Keratinocyte (primary cell): Measurements from ENCODE around the gene NCBP3. TPM values are rescaled to one million over a fixed set of nuclear protein-coding genes. Genes with fewer than 3 reads are reported as not detected.

Source experiments
- DNase-seq: peaks from one replicate; pipeline ENCODE4 v3.0.0-alpha.2; 2011; ENCODE audit warnings: low read depth, missing footprints, low spot score
- FAIRE-seq: peaks from 2 replicates; lab custom pipeline; 2011; peaks lifted over from hg19 to GRCh38; lab: Jason Lieb, UNC
- H2AFZ ChIP-seq: 2 replicates; pipeline ENCODE4 v1.6.0; 2012; ENCODE audit warnings: low read length, control low read depth, inconsistent platforms; ENCODE audit not compliant: control insufficient read depth
- H3K27ac ChIP-seq: 2 replicates; pipeline ENCODE4 v1.5.1; 2011; ENCODE audit warnings: low read length; ENCODE audit not compliant: control insufficient read depth, insufficient read depth
- H3K27me3 ChIP-seq: 3 replicates; pipeline ENCODE4 v1.6.0; 2011; ENCODE audit warnings: low read length; ENCODE audit not compliant: control insufficient read depth, insufficient read depth; ENCODE audit errors: extremely low read depth
- H3K36me3 ChIP-seq, 2 experiments: 2 replicates in 1 of 2; 3 replicates in 1 of 2; pipeline ENCODE4 v1.5.1; 2011; ENCODE audit warnings: low read length in 2 of 2, mild to moderate bottlenecking in 1 of 2; ENCODE audit not compliant: control insufficient read depth in 2 of 2, insufficient read depth in 2 of 2; ENCODE audit errors: extremely low read depth in 1 of 2
- H3K4me1 ChIP-seq: 3 replicates; pipeline ENCODE4 v1.5.1; 2011; ENCODE audit warnings: low read length; ENCODE audit not compliant: control insufficient read depth, insufficient read depth; ENCODE audit errors: extremely low read depth
- H3K4me2 ChIP-seq: 3 replicates; pipeline ENCODE4 v1.6.0; 2011; ENCODE audit warnings: low read depth, low read length; ENCODE audit not compliant: control insufficient read depth, insufficient read depth; ENCODE audit errors: extremely low read depth
- H3K4me3 ChIP-seq, 3 experiments: fragments of 200-600 bp in 1 of 3; sonication (generic) in 1 of 3; 2 replicates in 2 of 3; 3 replicates in 1 of 3; pipeline ENCODE4 v1.5.1; 2011 to 2016; ENCODE audit warnings: low read length in 3 of 3, mild to moderate bottlenecking in 3 of 3, control low read depth in 2 of 3, inconsistent platforms in 1 of 3, low read depth in 1 of 3, mixed read lengths in 1 of 3, mixed run types in 1 of 3, moderate library complexity in 1 of 3; ENCODE audit not compliant: control insufficient read depth in 2 of 3, insufficient read depth in 2 of 3; ENCODE audit errors: extremely low read depth in 1 of 3
- H3K79me2 ChIP-seq: 2 replicates; pipeline ENCODE4 v1.6.0; 2012; ENCODE audit warnings: low read length; ENCODE audit not compliant: control insufficient read depth, insufficient read depth
- H3K9ac ChIP-seq: 3 replicates; pipeline ENCODE4 v1.6.0; 2011; ENCODE audit warnings: low read length; ENCODE audit not compliant: control insufficient read depth, insufficient read depth; ENCODE audit errors: extremely low read depth
- H3K9me1 ChIP-seq: 3 replicates; pipeline ENCODE4 v1.6.0; 2011; ENCODE audit warnings: low read length; ENCODE audit not compliant: control insufficient read depth, insufficient read depth; ENCODE audit errors: extremely low read depth
- H3K9me3 ChIP-seq: 2 replicates; pipeline ENCODE4 v1.5.1; 2012; ENCODE audit warnings: low read depth, low read length; ENCODE audit not compliant: control insufficient read depth
- H4K20me1 ChIP-seq: 3 replicates; pipeline ENCODE4 v1.6.0; 2011; ENCODE audit warnings: low read length; ENCODE audit not compliant: control insufficient read depth, insufficient read depth; ENCODE audit errors: extremely low read depth
- EZH2 ChIP-seq: IDR thresholded peaks from one replicate; pipeline ENCODE4 v1.6.1; 2012; ENCODE audit warnings: inconsistent platforms, mild to moderate bottlenecking, low read length, moderate library complexity
- dilution Hi-C: fragments of 300-500 bp; cut with MboI; formaldehyde crosslinking; loops from one replicate; pipeline ENCODE4 v1.7.0; 2020; ENCODE audit warnings: low sequenced_read_pairs; ENCODE audit not compliant: extremely low pct_ligation_motif_present
- polyA plus RNA-seq, 5 experiments: library from polyadenylated mRNA; depleted of rRNA in 3 of 5; stranded (reverse) in 3 of 5; stranded (forward) in 1 of 5; unstranded in 1 of 5; fragments of >200 nt; gene quantifications; 1 replicate in 1 of 5; 2 replicates in 3 of 5; 3 replicates in 1 of 5; pipeline versions ENCODE4 v1.2.1 to v1.2.3, GENCODE V29; 2011 to 2012; ENCODE audit warnings: missing spikeins in 2 of 5, low read depth in 1 of 5, low replicate concordance in 1 of 5
- TF ChIP-seq, protein P1 (sequence below), 3 experiments: IDR thresholded peaks in 1 of 3; conservative IDR thresholded peaks in 1 of 3; optimal IDR thresholded peaks in 1 of 3; 2 replicates in 2 of 3; 3 replicates in 1 of 3; pipeline versions ENCODE3 to v1.5.1; 2011; ENCODE audit warnings: low read length in 3 of 3, mild to moderate bottlenecking in 3 of 3, moderate library complexity in 2 of 3, control low read depth in 1 of 3, inconsistent platforms in 1 of 3; ENCODE audit not compliant: insufficient read depth in 2 of 3; ENCODE audit errors: extremely low read depth in 1 of 3

The NCBP3 gene
- polyA plus RNA-seq, 1 donor (not counting 4 experiments of a cell fraction or from before 2014, with no cell fraction given) = 22.1 TPM

- H3K4me1 ChIP-seq = peaks cover 45% of the 10 kb centered on the region
- peak overlapping the region; percentile 64 for H3K9ac ChIP-seq
- no peaks in the 10 kb centered on the region for H3K9me3 ChIP-seq
- FAIRE-seq = no peak
- H3K79me2 ChIP-seq = no peaks in the 10 kb centered on the region
- dilution Hi-C loops = no loop called here
- peak overlapping the region; percentile 75 for H3K27ac ChIP-seq
- peaks cover 0 to 2% of the 10 kb centered on the region in 2 experiments for H3K36me3 ChIP-seq
- TF ChIP-seq, protein P1, sequence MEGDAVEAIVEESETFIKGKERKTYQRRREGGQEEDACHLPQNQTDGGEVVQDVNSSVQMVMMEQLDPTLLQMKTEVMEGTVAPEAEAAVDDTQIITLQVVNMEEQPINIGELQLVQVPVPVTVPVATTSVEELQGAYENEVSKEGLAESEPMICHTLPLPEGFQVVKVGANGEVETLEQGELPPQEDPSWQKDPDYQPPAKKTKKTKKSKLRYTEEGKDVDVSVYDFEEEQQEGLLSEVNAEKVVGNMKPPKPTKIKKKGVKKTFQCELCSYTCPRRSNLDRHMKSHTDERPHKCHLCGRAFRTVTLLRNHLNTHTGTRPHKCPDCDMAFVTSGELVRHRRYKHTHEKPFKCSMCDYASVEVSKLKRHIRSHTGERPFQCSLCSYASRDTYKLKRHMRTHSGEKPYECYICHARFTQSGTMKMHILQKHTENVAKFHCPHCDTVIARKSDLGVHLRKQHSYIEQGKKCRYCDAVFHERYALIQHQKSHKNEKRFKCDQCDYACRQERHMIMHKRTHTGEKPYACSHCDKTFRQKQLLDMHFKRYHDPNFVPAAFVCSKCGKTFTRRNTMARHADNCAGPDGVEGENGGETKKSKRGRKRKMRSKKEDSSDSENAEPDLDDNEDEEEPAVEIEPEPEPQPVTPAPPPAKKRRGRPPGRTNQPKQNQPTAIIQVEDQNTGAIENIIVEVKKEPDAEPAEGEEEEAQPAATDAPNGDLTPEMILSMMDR (optimal IDR thresholded peaks at IDR 0.05 in 1 of 3, IDR thresholded peaks at IDR 0.05 in 1 of 3, conservative IDR thresholded peaks at IDR 0.05 in 1 of 3; ENCODE audit: extremely low read depth in 1 of 3, insufficient read depth in 2 of 3, low read length in 3 of 3) = no peak
- TF ChIP-seq EZH2 = no peak
- peak overlapping the region; percentile 62 for H3K4me2 ChIP-seq
- peak overlapping the region in 1 of 3 experiments; percentile 47 for H3K4me3 ChIP-seq
- no peaks in the 10 kb centered on the region for H3K27me3 ChIP-seq
- peak overlapping the region; percentile 85 for H2AFZ ChIP-seq
- no peak for DNase-seq
- H3K9me1 ChIP-seq = no peaks in the 10 kb centered on the region
- no peaks in the 10 kb centered on the region for H4K20me1 ChIP-seq
Observed at GRCh38 chr17:3887804-3888203, 41.8 kb upstream of the NCBP3 start.

DNA sequence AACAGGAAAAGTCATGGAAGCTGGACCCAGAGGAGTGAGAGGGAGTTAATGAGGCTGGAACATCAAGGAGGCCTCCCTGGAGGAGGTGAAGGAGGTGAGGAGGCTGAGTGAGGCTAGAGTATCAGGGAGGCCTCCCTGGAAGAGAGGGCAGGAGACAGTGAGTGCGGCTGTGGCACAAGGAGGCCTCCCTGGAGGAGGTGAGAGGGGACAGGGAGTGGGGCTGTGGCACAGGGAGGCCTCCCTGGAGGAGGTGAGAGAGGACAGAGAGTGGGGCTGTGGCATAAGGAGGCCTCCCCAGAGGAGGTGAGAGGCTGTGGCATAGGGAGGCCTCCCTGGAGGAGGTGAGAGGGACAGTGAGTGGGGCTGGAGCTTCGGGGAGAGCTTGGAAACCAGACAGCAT is 41.3 kb upstream of the NCBP3 start:
- no peak overlapping the region for H3K4me2 ChIP-seq
- peak overlapping the region; percentile 64 for H3K9ac ChIP-seq
- H3K27me3 ChIP-seq = no peaks in the 10 kb centered on the region
- DNase-seq (no peak), FAIRE-seq (no peak)
- H3K27ac ChIP-seq = peak overlapping the region; percentile 75
- dilution Hi-C loops = no loop called here
- no peaks in the 10 kb centered on the region for H3K9me1 ChIP-seq
- no peak overlapping the region for H2AFZ ChIP-seq
- H3K79me2 ChIP-seq = no peaks in the 10 kb centered on the region
- TF ChIP-seq, protein P1 (optimal IDR thresholded peaks at IDR 0.05 in 1 of 3, IDR thresholded peaks at IDR 0.05 in 1 of 3, conservative IDR thresholded peaks at IDR 0.05 in 1 of 3; ENCODE audit: extremely low read depth in 1 of 3, insufficient read depth in 2 of 3, low read length in 3 of 3) = no peak
- no peak for TF ChIP-seq EZH2
- H3K4me1 ChIP-seq = peaks cover 45% of the 10 kb centered on the region
- no peaks in the 10 kb centered on the region for H3K9me3 ChIP-seq
- peaks cover 0 to 2% of the 10 kb centered on the region in 2 experiments for H3K36me3 ChIP-seq
- no peaks in the 10 kb centered on the region for H4K20me1 ChIP-seq
- no peak overlapping the region for H3K4me3 ChIP-seq
